K562 (cell line): ENCODE results near the gene CTBP2. TPM values are rescaled to one million over a fixed set of nuclear protein-coding genes. Genes with fewer than 3 reads are reported as not detected.

Source experiments
- ATAC-seq: fragments of 200-7000 bp; cut with Tn5 transposase; 3 replicates; pipeline ENCODE4 v1.9.1; 2020; ENCODE audit warnings: moderate library complexity
- BruUV-seq: library from RNA; stranded (reverse); fragments of 400-500 nt; replicated peaks from 2 replicates; lab custom pipeline; 2021; lab: Mats Ljungman, UMichigan
- CTCF ChIA-PET: fragments of 300-600 bp; formaldehyde crosslinking; extraction: SDS; loops from one replicate; lab custom pipeline; 2021; ENCODE audit warnings: low intra/inter-chr PET ratio; lab: Yijun Ruan, JAX
- POLR2A ChIA-PET: fragments of 300-600, 350-650 bp; sonication (Branson Sonifier 250); formaldehyde crosslinking; extraction: SDS; loops from one replicate; lab custom pipeline; 2021; ENCODE audit warnings: antibody characterized with exemption, inconsistent platforms; lab: Yijun Ruan, JAX
- DNase-seq, 4 experiments: peaks; one replicate each; pipeline versions ENCODE4 v3.0.0 to v3.0.0-alpha.2; 2011 to 2018; ENCODE audit warnings: low spot score in 3 of 4, mixed read lengths in 3 of 4; ENCODE audit errors: extremely low read depth in 1 of 4
- FAIRE-seq: peaks from 2 replicates; lab custom pipeline; 2011; peaks lifted over from hg19 to GRCh38; lab: Jason Lieb, UNC
- H2AFZ ChIP-seq: 2 replicates; pipeline ENCODE4 v1.6.0; 2011; ENCODE audit warnings: low read depth, low read length, control low read depth, inconsistent platforms
- H3K27ac ChIP-seq: fragments of 200-600 bp; 3 replicates; pipeline ENCODE4 v1.8.0; 2011; ENCODE audit warnings: low read depth, mild to moderate bottlenecking, control low read depth, inconsistent platforms, low read length, moderate library complexity, mixed read lengths; ENCODE audit errors: extremely low read depth
- H3K27me3 ChIP-seq, 2 experiments: fragments of 300-600 bp in 1 of 2; 2 replicates in 1 of 2; 3 replicates in 1 of 2; pipeline versions ENCODE4 v1.6.0 to v1.8.0; 2011; ENCODE audit warnings: inconsistent platforms in 2 of 2, low read length in 2 of 2, mild to moderate bottlenecking in 1 of 2, mixed read lengths in 1 of 2, moderate library complexity in 1 of 2; ENCODE audit not compliant: control insufficient read depth in 2 of 2, insufficient read depth in 2 of 2
- H3K36me3 ChIP-seq: fragments of 300-600 bp; 3 replicates; pipeline ENCODE4 v1.8.0; 2011; ENCODE audit warnings: mild to moderate bottlenecking, low read length, inconsistent platforms; ENCODE audit not compliant: control insufficient read depth, insufficient read depth
- H3K4me1 ChIP-seq, 2 experiments: fragments of 200-600 bp in 1 of 2; replicated peaks in 1 of 2; 2 replicates in 1 of 2; 3 replicates in 1 of 2; pipeline versions ENCODE4 v1.5.1 to v1.8.0; 2011; ENCODE audit warnings: inconsistent platforms in 2 of 2, low read length in 2 of 2, mild to moderate bottlenecking in 1 of 2, mixed read lengths in 1 of 2, moderate library complexity in 1 of 2; ENCODE audit not compliant: control insufficient read depth in 2 of 2, insufficient read depth in 2 of 2
- H3K4me2 ChIP-seq: 2 replicates; pipeline ENCODE4 v1.6.1; 2011; ENCODE audit warnings: low read length, control low read depth, inconsistent platforms, mixed read lengths; ENCODE audit not compliant: insufficient read depth
- H3K4me3 ChIP-seq: fragments of 200-600 bp; sonication (generic), shearing (Covaris generic); 2 replicates; pipeline ENCODE4 v1.5.1; 2016; ENCODE audit warnings: control low read depth, inconsistent platforms
- H3K79me2 ChIP-seq: fragments of 200-600 bp; 3 replicates; pipeline ENCODE4 v1.8.0; 2011; ENCODE audit warnings: low read length, inconsistent platforms; ENCODE audit not compliant: control insufficient read depth, insufficient read depth
- H3K9ac ChIP-seq, 2 experiments: 2 replicates each; pipeline versions ENCODE4 v1.6.0 to v1.6.1; 2011; ENCODE audit warnings: low read depth in 2 of 2, low read length in 2 of 2, control low read depth in 1 of 2, inconsistent platforms in 1 of 2, mild to moderate bottlenecking in 1 of 2, mixed read lengths in 1 of 2; ENCODE audit not compliant: insufficient read depth in 1 of 2
- H3K9me1 ChIP-seq: one replicate; pipeline ENCODE4 v1.6.0; 2011; ENCODE audit warnings: inconsistent platforms, mild to moderate bottlenecking, low read length, moderate library complexity; ENCODE audit not compliant: control insufficient read depth, insufficient read depth
- H3K9me3 ChIP-seq: replicated peaks from 2 replicates; pipeline ENCODE4 v1.5.1; 2011; ENCODE audit warnings: low read depth, low read length, inconsistent platforms; ENCODE audit not compliant: control insufficient read depth, insufficient read depth
- H4K20me1 ChIP-seq: replicated peaks from 2 replicates; pipeline ENCODE4 v1.6.1; 2011; ENCODE audit warnings: low read length, inconsistent platforms, mixed read lengths; ENCODE audit not compliant: control insufficient read depth, insufficient read depth
- BDP1 ChIP-seq: IDR thresholded peaks from 3 replicates; pipeline ENCODE4 v1.6.1; 2011; ENCODE audit not compliant: insufficient read length, insufficient read depth
- BRD9 ChIP-seq: fragments of 450-650 bp; IDR thresholded peaks from 2 replicates; pipeline ENCODE4 v1.6.1; 2018; ENCODE audit warnings: low read depth; ENCODE audit not compliant: partially characterized antibody
- C11orf30 ChIP-seq: fragments of 450-650 bp; IDR thresholded peaks from 2 replicates; pipeline ENCODE4 v1.6.1; 2016; ENCODE audit warnings: low read depth, mild to moderate bottlenecking
- COPS2 ChIP-seq: fragments of 450-650 bp; conservative IDR thresholded peaks from 2 replicates; pipeline ENCODE4 v1.6.1; 2016; ENCODE audit warnings: mild to moderate bottlenecking, moderate library complexity
- DLX4 ChIP-seq: fragments of 250-450 bp; sonication (Bioruptor Pico); IDR thresholded peaks from 2 replicates; pipeline ENCODE4 v1.6.1; 2021; ENCODE audit warnings: mild to moderate bottlenecking
- ILK ChIP-seq: fragments of 450-650 bp; IDR thresholded peaks from 2 replicates; pipeline ENCODE4 v1.6.1; 2016; ENCODE audit warnings: missing genetic modification characterization, low read depth, mild to moderate bottlenecking, missing compliant biosample characterization, moderate library complexity, borderline replicate concordance
- MEF2D ChIP-seq: conservative IDR thresholded peaks from 2 replicates; pipeline ENCODE4 v1.6.1; 2016; ENCODE audit warnings: low read depth, missing genetic modification characterization, missing compliant biosample characterization
- RBM15 ChIP-seq: fragments of 200-400 bp; formaldehyde crosslinking; IDR thresholded peaks from 2 replicates; pipeline ENCODE4 v1.6.1; 2018; ENCODE audit warnings: mild to moderate bottlenecking, low read length, moderate library complexity; ENCODE audit not compliant: insufficient read depth
- SMARCB1 ChIP-seq: IDR thresholded peaks from 2 replicates; pipeline ENCODE4 v1.6.1; 2011; ENCODE audit warnings: improper control_type of control experiment, low read depth; ENCODE audit not compliant: insufficient read length
- ZBTB40 ChIP-seq, 2 experiments: fragments of 450-650 bp in 1 of 2; sonication (generic) in 1 of 2; formaldehyde crosslinking in 1 of 2; IDR thresholded peaks; 2 replicates each; pipeline versions ENCODE4 v1.7.1 to v1.9.0; 2016 to 2022; ENCODE audit warnings: inconsistent platforms in 1 of 2, mild to moderate bottlenecking in 1 of 2, missing genetic modification reagents in 1 of 2
- ZNF76 ChIP-seq: fragments of 250-450 bp; sonication (Bioruptor Pico); IDR thresholded peaks from 2 replicates; pipeline ENCODE4 v1.4.0; 2020; ENCODE audit warnings: mild to moderate bottlenecking, moderate library complexity, borderline replicate concordance
- ZNF830 ChIP-seq: fragments of 250-450 bp; sonication (Bioruptor Pico); IDR thresholded peaks from 2 replicates; pipeline ENCODE4 v1.5.0; 2021; ENCODE audit warnings: mild to moderate bottlenecking
- WGBS: fragments of 100-300 bp; shearing (Covaris generic); methylation state at CpG from one replicate; pipeline ENCODE4 v1.1.6; 2016; ENCODE audit warnings: low coverage, mixed read lengths; ENCODE audit not compliant: insufficient coverage; ENCODE audit errors: missing lambda C conversion rate; 5-methylcytosine and 5-hydroxymethylcytosine counted together
- in situ Hi-C: fragments of 300-500 bp; cut with MboI; formaldehyde crosslinking; loops from 4 replicates; pipeline ENCODE4 v1.15.0; 2018; ENCODE audit warnings: inconsistent platforms, mixed read lengths
- intact Hi-C: fragments of 100-400 bp; cut with micrococcal nuclease; formaldehyde crosslinking; loops from 2 replicates; pipeline ENCODE4 v1.14.2; 2022
- polyA plus RNA-seq, 8 experiments: library from polyadenylated mRNA; depleted of rRNA in 4 of 8; stranded (reverse) in 5 of 8; unstranded in 3 of 8; fragments of >200 nt; fragmentation: Nextera tagmentation in 2 of 8; fragmentation: Illumina TruSeq in 1 of 8; extraction: Ambion mirVana in 2 of 8; extraction: Trizol in 1 of 8; gene quantifications; 2 replicates each; pipeline versions ENCODE4 v1.2.1 to v1.2.3, GENCODE V29; 2011 to 2014; ENCODE audit warnings: inconsistent platforms in 1 of 8, missing spikeins in 1 of 8
- total RNA-seq, 7 experiments: library from RNA; depleted of rRNA in 6 of 7; stranded (reverse); fragments of >200 nt in 6 of 7; fragmentation: Illumina TruSeq in 2 of 7; extraction: Trizol in 2 of 7; gene quantifications; 2 replicates each; pipeline versions ENCODE4 v1.2.1 to v1.2.3, GENCODE V29; 2011 to 2021; ENCODE audit warnings: low replicate concordance in 1 of 7

CTBP2 gene
- total and polyA plus RNA-seq, 9 of the 15 experiments (the other 6 are each of a cell fraction or from before 2014, with no cell fraction given) = 1.3 to 8.8 (median 5.1) TPM

DNA sequence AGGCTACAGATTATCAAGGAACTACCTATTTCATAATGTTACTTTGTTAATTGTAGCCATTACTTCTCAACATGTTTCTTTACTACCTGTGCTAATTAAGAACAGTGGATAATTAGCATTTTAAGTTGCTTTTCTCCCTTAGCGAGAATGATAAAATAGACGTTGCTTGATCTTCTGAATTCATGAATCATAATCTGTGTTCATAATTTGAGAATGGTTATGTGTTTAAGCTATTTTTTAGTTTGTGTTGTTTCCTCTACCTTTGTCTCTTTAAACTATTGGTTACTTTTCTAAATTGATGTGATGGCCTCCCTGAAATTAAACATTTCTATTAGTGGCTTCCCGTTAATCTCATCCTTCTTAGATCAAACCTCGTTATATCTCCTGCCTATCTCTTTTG, 218.5 kb downstream of the CTBP2 start, which contains the start of gene ZRANB1 (continued):
- no peak for TF ChIP-seq SMARCB1
- no peak for TF ChIP-seq BDP1
- no peak for TF ChIP-seq C11orf30

GRCh38 chr10:124939290-124939689, 221.1 kb downstream of the CTBP2 start:
- Histone ChIP-seq H3K4me3 (no peak overlapping the region), H4K20me1 (peaks cover 20% of the 10 kb centered on the region), H3K9me3 (no peaks in the 10 kb centered on the region), H3K79me2 (peaks cover 93% of the 10 kb centered on the region), H2AFZ (no peak overlapping the region), H3K4me1 (peaks cover 0 to 3% of the 10 kb centered on the region in 2 experiments; a peak in 2 of 5 replicates), H3K27ac (no peak overlapping the region), H3K9ac (no peak overlapping the region), H3K4me2 (no peak overlapping the region), H3K36me3 (peaks cover 19% of the 10 kb centered on the region; the same call in 2 of the 3 replicates), H3K27me3 (no peaks in the 10 kb centered on the region), H3K9me1 (no peaks in the 10 kb centered on the region)
- intact Hi-C loops = no loop called here
- DNase-seq (no peak), ATAC-seq (no peak), FAIRE-seq (no peak)
- in situ Hi-C loops = loop anchor here (25.0 kb wide), 1 partner anchor 223 kb away; the partner anchor contains the start of gene CTBP2
- POLR2A ChIA-PET = interaction anchor here (1.1 to 1.5 kb wide), 2 partner anchors 17 to 175 kb away, joined by 3 read pairs; no protein-coding TSS in a partner anchor
- BruUV-seq = no TSS peak
- WGBS = 94% methylated on average over 1 of the region's 1 CpG
- CTCF ChIA-PET = no interaction called here
- TF ChIP-seq ILK (tag) (no peak), RBM15 (no peak), BRD9 (no peak), ZNF830 (CRISPR knock-in tag) (no peak), ZBTB40 (IDR thresholded peaks at IDR 0.05) (no peak), ZBTB40 (CRISPR knock-in tag; IDR thresholded peaks at IDR 0.05) (no peak), COPS2 (no peak), DLX4 (CRISPR knock-in tag) (no peak), ZNF76 (CRISPR knock-in tag) (no peak), MEF2D (tag) (no peak)
